HG03439 (cell line): Measurements from ENCODE around the gene DNHD1.

Experiments used
- ATAC-seq: cut with Tn5 transposase; IDR thresholded peaks from one replicate; pipeline ENCODE4 v1.9.1; 2021; ENCODE audit warnings: mild to moderate bottlenecking, moderate library complexity; ENCODE audit not compliant: unreplicated experiment

The DNHD1 gene

DNA sequence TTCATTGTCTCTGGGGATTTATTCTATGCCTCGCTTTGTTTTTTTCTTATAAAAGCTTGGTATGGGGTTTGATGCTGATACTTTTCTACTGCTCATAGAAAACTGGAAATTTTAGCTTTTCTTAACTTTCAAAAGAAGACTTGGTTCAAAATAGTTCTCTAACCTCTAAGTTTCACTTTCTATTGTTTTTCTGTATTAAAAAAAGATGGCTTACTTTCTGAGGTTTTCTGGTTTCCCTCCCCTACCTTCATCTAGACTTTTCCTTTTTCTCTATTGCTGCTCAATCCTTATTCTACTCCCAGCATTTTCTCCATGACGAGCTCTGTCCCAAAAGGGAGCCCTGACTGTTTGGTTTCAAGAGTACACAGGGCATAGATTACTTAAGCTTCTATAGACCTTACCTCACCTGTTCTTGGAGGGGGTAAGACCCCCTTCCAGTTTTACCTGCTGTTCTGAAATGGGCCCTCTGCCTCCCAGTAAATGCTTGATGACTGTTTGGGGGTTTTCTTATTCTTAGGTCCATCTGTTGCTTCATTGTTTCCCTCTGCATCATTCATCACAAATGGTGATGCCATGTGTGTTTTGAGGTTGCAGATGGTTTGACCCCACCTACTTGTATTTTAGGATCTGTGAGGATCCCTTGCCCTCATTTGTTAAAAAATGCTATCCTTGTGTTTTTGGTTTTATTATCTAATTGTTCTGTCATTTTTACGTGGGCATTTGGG, 29.5 kb downstream of the DNHD1 start:
- ATAC-seq = no peak

- no peak for ATAC-seq
Observed at GRCh38 chr11:6529266-6529665, 32.2 kb downstream of the DNHD1 start.

DNA sequence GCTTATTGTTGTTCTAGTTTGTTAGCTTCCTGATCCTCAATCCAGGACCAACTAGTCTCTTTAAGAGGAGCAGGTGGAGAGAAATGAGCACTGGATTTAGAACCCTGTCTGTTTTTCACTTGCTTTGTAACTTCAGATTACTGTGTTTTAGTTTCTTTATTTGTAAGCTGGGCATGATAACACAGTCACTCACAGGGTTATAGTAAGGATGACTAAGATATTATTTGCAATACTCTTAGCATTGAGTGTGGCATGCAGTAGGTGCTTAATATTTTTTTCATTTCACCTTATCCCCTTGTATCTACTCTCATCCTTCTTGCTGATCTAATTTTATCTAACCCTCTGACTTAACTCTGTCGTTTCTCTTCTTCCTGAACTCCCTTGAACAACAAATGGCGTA, 33.8 kb downstream of the DNHD1 start:
- ATAC-seq = no peak

GRCh38 chr11:6531267-6531752, 34.2 kb downstream of the DNHD1 start:
- ATAC-seq = no peak

- ATAC-seq = no peak
Observed at GRCh38 chr11:6538456-6538855, 41.4 kb downstream of the DNHD1 start.

DNA sequence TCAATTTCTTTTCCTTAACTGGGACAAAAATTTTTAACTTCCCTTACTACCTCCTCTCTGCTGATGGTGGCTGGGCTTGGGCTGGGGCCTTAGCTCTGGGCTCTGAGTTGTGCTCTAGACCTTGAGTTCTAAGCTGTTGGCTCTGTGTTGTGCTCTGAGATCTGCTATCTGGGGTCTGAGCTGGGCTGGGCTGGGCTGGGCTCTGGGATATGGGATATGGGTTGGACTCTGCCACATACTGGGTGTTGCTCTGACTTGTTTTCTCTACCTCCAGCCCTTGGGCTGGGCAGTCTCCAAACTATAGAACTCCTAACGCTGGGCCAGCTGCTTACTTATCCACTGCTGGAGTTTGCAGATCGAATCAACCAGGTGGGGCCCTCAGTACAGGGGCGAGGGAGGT, 41.9 kb downstream of the DNHD1 start:
- ATAC-seq = no peak

GRCh38 chr11:6539748-6540268, 42.7 kb downstream of the DNHD1 start:
- ATAC-seq = no peak

- no peak for ATAC-seq
Observed at GRCh38 chr11:6541356-6541755, 44.3 kb downstream of the DNHD1 start.

DNA sequence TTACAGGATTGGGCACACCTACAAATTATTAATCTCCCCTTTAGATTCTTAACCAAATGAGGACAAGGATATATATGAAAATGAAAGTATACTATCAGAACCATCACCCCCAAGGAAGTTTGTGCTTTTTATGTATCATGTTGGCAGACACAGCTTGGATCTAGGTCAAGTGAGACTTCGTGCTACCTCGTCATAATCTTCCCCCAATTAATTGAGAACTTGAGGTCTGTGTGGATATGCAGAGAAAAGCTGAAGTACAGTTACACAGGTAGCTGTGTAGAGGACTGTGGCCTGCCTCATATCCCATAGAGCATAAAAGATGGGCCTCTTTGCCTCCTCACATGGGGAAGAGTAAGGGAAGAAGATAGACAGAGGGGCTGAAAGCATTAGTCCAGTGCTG, 45.6 kb downstream of the DNHD1 start:
- no peak for ATAC-seq

DNA sequence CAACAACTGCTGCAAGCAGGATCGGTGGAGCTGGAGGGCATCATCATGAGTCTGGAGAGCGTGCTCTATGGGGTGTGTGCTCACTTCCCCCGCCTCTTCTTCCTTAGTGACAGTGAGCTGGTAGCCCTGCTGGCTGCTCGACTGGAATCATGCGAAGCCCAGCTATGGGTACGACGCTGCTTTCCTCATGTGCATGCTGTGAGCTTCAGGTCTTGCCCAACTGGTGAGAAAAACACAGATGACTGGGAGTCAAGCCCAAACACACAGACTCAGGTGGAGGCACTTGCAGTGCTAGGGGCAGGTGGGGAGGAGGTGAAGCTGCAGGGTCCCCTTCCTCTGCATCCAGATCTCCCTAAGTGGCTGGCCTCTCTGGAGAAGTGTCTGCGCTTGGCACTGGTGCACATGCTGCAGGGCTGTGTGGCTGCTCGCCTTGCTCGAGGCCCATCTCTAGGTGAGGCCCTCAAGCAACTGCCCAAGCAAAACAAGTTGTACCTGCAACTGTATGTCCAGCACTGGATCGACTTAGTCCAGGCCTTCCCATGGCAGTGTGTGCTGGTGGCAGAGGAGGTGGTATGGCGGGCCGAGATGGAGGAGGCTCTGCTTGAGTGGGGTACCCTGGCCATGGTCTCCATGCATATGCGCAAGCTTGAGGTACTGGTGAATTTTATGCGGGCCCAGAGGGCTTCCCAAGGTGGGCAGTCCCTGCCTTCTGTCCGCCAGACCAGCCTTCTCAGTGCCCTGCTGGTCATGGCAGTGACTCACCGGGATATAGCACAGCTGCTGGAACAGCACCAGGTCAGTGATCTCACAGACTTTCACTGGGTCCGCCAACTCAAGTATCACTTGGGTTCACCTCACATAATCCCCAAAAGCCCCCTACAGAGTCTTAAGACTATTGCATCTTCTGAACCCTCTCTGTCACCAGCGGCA, 48.1 kb downstream of the DNHD1 start:
- ATAC-seq = no peak

GRCh38 chr11:6545917-6546605, 49.0 kb downstream of the DNHD1 start:
- no peak for ATAC-seq

DNA sequence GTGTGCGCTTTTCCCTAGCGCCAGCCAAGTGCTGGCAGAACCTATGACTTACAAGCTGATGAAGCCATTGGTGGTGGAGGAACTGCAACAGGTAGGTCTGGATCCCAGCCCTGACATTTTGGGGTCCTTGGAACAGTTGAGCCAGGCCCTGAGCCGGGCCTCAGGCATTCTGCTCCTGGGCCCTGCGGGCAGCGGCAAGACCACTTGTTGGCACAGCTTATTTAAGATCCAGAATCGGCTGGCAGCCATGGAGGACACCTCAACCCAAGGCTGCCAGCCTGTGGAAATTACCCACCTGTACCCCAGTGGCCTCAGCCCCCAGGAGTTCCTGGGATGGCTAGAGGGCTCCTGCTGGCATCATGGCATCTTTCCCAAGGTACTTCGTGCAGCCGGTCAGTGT, 49.7 kb downstream of the DNHD1 start:
- ATAC-seq = no peak

DNA sequence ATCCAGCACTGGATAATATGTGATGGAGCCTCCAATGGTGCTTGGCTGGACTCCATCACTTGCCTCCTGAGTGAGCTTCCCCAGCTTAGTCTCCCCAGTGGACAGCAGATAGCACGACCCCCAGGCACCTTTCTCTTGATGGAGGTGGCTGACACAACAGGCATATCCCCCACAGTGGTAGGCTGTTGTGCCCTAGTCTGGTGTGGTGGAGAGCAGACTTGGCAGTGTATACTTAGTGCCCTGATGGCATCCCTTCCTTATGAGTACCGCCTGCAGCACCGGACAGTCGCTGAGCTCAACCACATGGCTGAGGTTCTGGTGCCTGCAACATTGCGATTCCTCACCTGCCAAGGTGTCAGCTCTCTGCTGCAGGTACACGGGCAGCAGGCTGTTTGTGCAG, 50.1 kb downstream of the DNHD1 start:
- no peak for ATAC-seq

DNA sequence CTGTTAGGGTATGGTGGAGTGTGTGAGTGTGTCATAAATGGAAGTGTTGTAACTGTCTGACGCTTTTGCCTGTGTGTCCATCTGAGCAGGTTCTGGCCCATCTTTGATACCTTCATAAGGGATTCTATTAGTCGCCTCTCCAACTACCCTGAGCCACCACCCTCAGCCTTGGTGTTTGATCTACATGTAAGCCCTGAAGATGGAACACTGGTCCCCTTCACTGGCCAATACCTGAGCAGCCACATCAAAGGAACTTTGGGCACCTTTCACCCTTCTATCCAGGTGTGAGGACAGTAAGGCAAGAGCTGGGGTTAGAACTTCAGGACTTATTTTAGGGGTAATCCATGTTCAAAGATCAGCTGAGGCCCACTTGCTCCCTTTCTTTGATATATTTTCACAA, 51.0 kb downstream of the DNHD1 start:
- no peak for ATAC-seq

- no peak for ATAC-seq
Observed at GRCh38 chr11:6548641-6549040, 51.6 kb downstream of the DNHD1 start.

- no peak for ATAC-seq
Observed at GRCh38 chr11:6553634-6554033, 56.6 kb downstream of the DNHD1 start.

GRCh38 chr11:6554828-6555706, 58.0 kb downstream of the DNHD1 start:
- ATAC-seq = no peak

- ATAC-seq = no peak
Observed at GRCh38 chr11:6556139-6556949, 59.3 kb downstream of the DNHD1 start.

DNA sequence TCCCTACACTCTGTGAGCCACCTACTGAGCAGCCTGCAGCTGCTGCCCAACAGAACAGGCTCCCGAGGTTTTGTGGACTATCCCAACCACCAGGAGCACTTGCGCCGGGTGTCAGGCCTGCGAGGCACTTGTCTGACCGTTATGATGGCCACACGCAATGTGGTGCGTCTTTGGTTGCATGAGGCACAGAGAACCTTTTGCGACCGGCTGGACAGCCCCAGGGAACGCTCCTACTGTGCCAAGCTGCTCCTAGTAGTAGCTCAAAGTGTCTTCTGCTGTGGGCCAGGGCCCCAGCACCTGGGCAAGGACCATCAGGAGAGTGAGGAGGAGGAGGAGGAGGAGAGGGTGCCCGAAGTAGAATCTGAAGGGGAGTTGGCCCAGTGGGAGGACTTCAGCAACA, 60.0 kb downstream of the DNHD1 start:
- ATAC-seq = no peak
